Breast epithelium (tissue), 4 donors: ENCODE results near the gene SMIM14. TPM values are rescaled to one million over a fixed set of nuclear protein-coding genes. Genes with fewer than 3 reads are reported as not detected.
"Not testable (repeated sequence)": the region's sequence is repeated elsewhere in the genome, so short reads cannot be mapped to it uniquely, and the experiment has no call there.

Experiments used
- DNase-seq, 2 donors: peaks; one replicate each; pipeline ENCODE4 v3.0.0-alpha.2; 2019; ENCODE audit warnings: low spot score in 2 of 2
- H3K27ac ChIP-seq, 2 donors: fragments of 200-600 bp; sonication (generic) in 1 of 2; one replicate each; pipeline ENCODE4 v1.5.1; 2016 to 2019; ENCODE audit warnings: mild to moderate bottlenecking in 1 of 2
- H3K27me3 ChIP-seq, 2 donors: fragments of 200-600 bp; sonication (generic) in 1 of 2; one replicate each; pipeline versions ENCODE4 v1.5.1 to v1.6.0; 2017 to 2019; ENCODE audit warnings: control low read depth in 1 of 2, mild to moderate bottlenecking in 1 of 2
- H3K36me3 ChIP-seq: fragments of 200-600 bp; one replicate; pipeline ENCODE4 v1.5.1; 2019
- H3K4me1 ChIP-seq, 2 donors: fragments of 200-600 bp; sonication (generic); one replicate each; pipeline ENCODE4 v1.5.1; 2016 to 2019; ENCODE audit warnings: control low read depth in 1 of 2
- H3K4me3 ChIP-seq, 3 donors: fragments of 200-600 bp; sonication (generic); 1 replicate in 2 of 3; 2 replicates in 1 of 3; pipeline ENCODE4 v1.5.1; 2016 to 2019; ENCODE audit warnings: mild to moderate bottlenecking in 3 of 3, moderate library complexity in 2 of 3
- H3K9me3 ChIP-seq, 2 donors: fragments of 200-600 bp; sonication (generic) in 1 of 2; one replicate each; pipeline ENCODE4 v1.5.1; 2016 to 2019; ENCODE audit warnings: control low read depth in 1 of 2
- POLR2A ChIP-seq: fragments of 450-650 bp; IDR thresholded peaks from one replicate; pipeline ENCODE4 v1.6.1; 2016; ENCODE audit warnings: antibody characterized with exemption, mild to moderate bottlenecking, moderate library complexity
- POLR2AphosphoS5 ChIP-seq, 3 donors: sonication (generic); formaldehyde crosslinking; IDR thresholded peaks; one replicate each; pipeline ENCODE4 v1.6.1; 2017; ENCODE audit warnings: antibody characterized with exemption in 3 of 3
- intact Hi-C: fragments of 100-400 bp; cut with DNase I; formaldehyde crosslinking; loops from one replicate; pipeline ENCODE4 v1.15.1; 2023; ENCODE audit warnings: low total_unique reads
- total RNA-seq, 3 donors: library from RNA; depleted of rRNA; stranded (reverse); fragments of >200 nt; gene quantifications; one replicate each; pipeline ENCODE4 v1.1.0, GENCODE V29; 2016
- TF ChIP-seq, protein P1 (sequence below), 3 donors: fragments of 450-650 bp; IDR thresholded peaks; one replicate each; pipeline ENCODE4 v1.5.1; 2016 to 2017; ENCODE audit warnings: antibody characterized with exemption in 3 of 3, mild to moderate bottlenecking in 3 of 3, moderate library complexity in 3 of 3

The SMIM14 gene
- total RNA-seq, 3 donors from 2014 or later: 38.7 to 71.0 (median 43.6) TPM

DNA sequence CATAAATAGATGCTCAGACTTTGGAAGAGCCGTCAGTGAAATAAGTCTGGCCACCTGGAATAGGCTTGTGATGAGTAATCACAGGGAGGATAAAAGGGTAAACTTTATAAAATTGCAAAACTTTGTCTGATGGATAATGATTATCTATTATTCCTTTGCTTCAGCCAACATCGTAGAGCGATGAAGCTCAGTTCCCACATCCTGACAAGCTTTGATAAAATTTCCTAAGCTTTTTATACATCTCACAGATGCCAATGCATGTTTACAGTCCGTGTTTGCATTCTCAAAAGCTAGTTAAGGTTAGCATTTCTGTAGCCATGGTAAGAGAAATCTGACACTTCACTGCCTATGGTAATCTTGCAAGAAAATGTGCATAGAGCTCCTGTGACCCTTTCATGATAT is 96.1 kb downstream of the SMIM14 start:
- Histone ChIP-seq H3K27ac (no peak overlapping the region), H3K27me3 (no peaks in the 10 kb centered on the region), H3K36me3 (no peaks in the 10 kb centered on the region), H3K9me3 (no peaks in the 10 kb centered on the region), H3K4me1 (no peaks in the 10 kb centered on the region), H3K4me3 (no peak overlapping the region)
- no peak for TF ChIP-seq POLR2AphosphoS5 (IDR thresholded peaks at IDR 0.05)
- TF ChIP-seq, protein P1, sequence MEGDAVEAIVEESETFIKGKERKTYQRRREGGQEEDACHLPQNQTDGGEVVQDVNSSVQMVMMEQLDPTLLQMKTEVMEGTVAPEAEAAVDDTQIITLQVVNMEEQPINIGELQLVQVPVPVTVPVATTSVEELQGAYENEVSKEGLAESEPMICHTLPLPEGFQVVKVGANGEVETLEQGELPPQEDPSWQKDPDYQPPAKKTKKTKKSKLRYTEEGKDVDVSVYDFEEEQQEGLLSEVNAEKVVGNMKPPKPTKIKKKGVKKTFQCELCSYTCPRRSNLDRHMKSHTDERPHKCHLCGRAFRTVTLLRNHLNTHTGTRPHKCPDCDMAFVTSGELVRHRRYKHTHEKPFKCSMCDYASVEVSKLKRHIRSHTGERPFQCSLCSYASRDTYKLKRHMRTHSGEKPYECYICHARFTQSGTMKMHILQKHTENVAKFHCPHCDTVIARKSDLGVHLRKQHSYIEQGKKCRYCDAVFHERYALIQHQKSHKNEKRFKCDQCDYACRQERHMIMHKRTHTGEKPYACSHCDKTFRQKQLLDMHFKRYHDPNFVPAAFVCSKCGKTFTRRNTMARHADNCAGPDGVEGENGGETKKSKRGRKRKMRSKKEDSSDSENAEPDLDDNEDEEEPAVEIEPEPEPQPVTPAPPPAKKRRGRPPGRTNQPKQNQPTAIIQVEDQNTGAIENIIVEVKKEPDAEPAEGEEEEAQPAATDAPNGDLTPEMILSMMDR (IDR thresholded peaks at IDR 0.05): no peak
- TF ChIP-seq POLR2A: no peak
- intact Hi-C loops: no loop called here
- DNase-seq: no peak

DNA sequence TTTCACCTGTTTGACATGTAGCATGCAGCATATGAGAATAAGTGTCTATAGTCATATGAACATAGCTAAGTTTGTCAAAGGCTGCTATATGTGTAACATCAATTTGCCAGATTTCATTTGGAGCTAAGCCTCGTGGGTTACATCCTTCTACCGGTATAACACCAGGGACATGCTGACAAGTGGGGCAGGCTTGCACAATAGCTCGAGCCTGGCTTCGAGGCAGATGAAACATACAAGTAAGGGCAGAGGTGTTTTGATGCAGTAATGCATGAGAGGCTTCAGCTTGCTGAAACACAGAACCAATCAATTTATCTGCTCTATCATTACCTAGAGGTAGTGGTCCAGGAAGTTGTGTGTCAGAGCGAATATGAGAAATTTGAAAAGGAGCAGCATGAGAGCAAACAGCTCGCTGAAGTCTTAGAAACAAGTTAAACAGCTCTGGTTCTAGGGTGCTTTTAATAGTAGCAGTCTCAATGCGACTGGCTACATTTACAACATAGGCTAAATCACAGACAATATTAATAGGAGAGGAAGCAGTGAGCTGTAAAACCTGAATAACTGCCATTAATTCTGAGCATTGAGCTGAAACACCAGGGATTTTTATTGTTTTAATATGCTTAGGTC is 96.6 kb downstream of the SMIM14 start:
- no peak overlapping the region for H3K4me3 ChIP-seq
- no peaks in the 10 kb centered on the region for H3K9me3 ChIP-seq
- intact Hi-C loops: no loop called here
- H3K36me3 ChIP-seq: no peaks in the 10 kb centered on the region
- no peak overlapping the region for H3K27ac ChIP-seq
- no peaks in the 10 kb centered on the region for H3K4me1 ChIP-seq
- DNase-seq: no peak
- no peak for TF ChIP-seq POLR2A
- TF ChIP-seq, protein P1 (IDR thresholded peaks at IDR 0.05): no peak
- TF ChIP-seq POLR2AphosphoS5 (IDR thresholded peaks at IDR 0.05): no peak
- H3K27me3 ChIP-seq: no peaks in the 10 kb centered on the region

DNA sequence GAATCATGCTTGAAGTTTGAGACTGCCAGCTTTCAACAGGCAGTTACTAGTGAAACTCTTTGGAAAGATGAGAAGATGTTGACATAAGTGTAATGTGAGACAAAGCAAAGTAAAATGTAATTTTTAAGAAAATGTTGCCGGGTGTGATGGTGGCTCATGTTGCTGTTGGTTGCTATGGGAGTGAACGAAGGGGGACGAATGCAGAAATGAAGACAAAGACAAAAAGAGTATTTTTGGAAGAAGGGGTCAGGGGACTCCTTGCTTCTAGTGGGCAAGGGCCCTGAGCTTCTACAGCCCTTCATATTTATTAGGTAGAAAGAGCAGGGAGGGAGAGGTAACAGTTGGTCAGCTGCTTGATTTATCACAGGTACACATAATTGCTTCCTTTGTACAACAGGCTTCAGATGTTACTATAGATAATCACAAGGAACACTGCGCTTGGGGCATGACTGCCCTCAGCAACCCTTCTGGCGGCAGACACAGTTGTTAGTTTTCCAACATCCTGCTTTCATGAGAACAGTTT is 99.5 kb downstream of the SMIM14 start:
- Histone ChIP-seq H3K4me3 (no peak overlapping the region), H3K4me1 (no peaks in the 10 kb centered on the region), H3K9me3 (no peaks in the 10 kb centered on the region), H3K27ac (peak overlapping the region; percentile 13 to 14), H3K36me3 (no peaks in the 10 kb centered on the region), H3K27me3 (no peaks in the 10 kb centered on the region)
- DNase-seq: no peak
- peak in 1 of 3 donors; percentile 34 for TF ChIP-seq POLR2AphosphoS5 (IDR thresholded peaks at IDR 0.05)
- TF ChIP-seq POLR2A: no peak
- TF ChIP-seq, protein P1 (IDR thresholded peaks at IDR 0.05): no peak
- intact Hi-C loops: no loop called here

DNA sequence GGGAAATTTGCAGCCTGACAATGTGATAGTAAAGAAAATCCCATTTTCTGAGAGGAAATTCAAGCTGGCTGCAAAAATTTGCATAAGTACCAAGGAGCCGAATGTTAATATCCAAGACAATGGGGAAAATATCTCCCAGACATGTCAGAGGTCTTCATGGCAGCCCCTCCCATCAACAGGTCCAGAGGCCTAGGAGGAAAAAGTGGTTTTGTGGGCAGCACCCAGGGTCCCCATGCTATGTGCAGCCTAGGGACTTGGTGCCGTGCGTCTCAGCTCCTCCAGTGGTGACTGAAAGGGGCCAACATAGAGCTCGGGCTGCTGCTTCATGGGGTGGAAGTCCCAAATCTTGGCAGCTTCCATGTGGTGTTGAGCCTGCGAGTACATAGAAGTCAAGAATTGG is 105.1 kb downstream of the SMIM14 start:
- Histone ChIP-seq H3K4me3 (no peak overlapping the region), H3K27me3 (no peaks in the 10 kb centered on the region), H3K27ac (no peak overlapping the region), H3K4me1 (no peaks in the 10 kb centered on the region), H3K36me3 (no peaks in the 10 kb centered on the region), H3K9me3 (no peaks in the 10 kb centered on the region)
- no peak for TF ChIP-seq POLR2AphosphoS5 (IDR thresholded peaks at IDR 0.05)
- intact Hi-C loops: no loop called here
- DNase-seq: no peak

DNA sequence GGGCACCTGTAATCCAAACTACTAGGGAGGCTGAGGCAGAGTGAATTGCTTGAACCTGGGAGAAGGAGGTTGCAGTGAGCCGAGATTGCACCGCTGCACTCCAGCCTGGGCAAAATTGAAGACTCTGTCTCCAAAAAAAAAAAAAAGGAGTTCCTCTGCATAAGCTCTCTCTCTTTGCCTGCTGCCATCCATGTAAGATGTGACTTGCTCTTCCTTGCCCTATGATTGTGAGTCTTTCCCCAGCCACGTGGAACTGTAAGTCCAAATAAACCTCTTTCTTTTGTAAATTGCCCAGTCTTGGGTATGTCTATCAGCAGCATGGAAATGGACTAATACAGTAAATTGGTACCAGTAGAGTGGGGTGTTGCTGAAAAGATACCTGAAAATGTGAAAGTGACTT is 106.4 kb downstream of the SMIM14 start:
- H3K9me3 ChIP-seq, H3K27me3 ChIP-seq, intact Hi-C loops, DNase-seq, H3K4me1 ChIP-seq, H3K4me3 ChIP-seq, H3K27ac ChIP-seq, H3K36me3 ChIP-seq: not testable (repeated sequence)

DNA sequence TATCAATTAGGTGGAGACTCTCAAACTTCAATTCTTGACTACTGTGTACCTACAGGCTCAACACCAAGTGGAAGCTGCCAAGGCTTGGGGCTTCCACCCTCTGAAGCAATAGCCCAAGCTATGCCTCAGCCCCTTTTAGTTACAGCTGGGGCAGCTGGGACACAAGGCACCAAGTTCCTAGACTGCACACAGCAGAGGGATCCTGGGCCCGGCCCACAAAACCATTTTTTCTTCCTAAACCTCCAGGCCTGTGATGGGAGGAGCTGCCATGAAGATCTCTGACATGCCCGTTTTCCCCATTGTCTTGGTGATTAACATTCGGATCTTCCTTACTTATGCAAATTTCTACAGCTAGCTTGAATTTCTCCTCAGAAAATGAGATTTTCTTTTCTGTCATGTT is 108.0 kb downstream of the SMIM14 start:
- Histone ChIP-seq H3K4me1 (no peaks in the 10 kb centered on the region), H3K27me3 (no peaks in the 10 kb centered on the region), H3K9me3 (no peaks in the 10 kb centered on the region), H3K36me3 (no peaks in the 10 kb centered on the region), H3K27ac (no peak overlapping the region), H3K4me3 (no peak overlapping the region)
- DNase-seq: no peak
- TF ChIP-seq POLR2A (no peak), POLR2AphosphoS5 (IDR thresholded peaks at IDR 0.05) (no peak)
- TF ChIP-seq, protein P1 (IDR thresholded peaks at IDR 0.05): no peak
- intact Hi-C loops: no loop called here
